ENCODE data around the gene CD300A.

The CD300A gene

GRCh38 chr17:74520016-74520434 lies 53.6 kb downstream of the CD300A start:
- Histone ChIP-seq H3K27me3 (ENCODE audit: insufficient read depth, poor library complexity, severe bottlenecking) (no peaks in the 10 kb centered on the region), H3K4me3 (replicated peaks; ENCODE audit: insufficient read depth, low read length) (no peak overlapping the region), H3K27ac (replicated peaks) (peak overlapping the region; percentile 91)
- DNase-seq (ENCODE audit: low read depth in 1 of 2, low spot score in 1 of 2), result peak; percentile 51 to 95
- TF ChIP-seq REST (IDR thresholded peaks at IDR 0.05; ENCODE audit: insufficient replicate concordance, low read depth) (no peak), SPI1 (IDR thresholded peaks at IDR 0.05; ENCODE audit: borderline replicate concordance, low read depth) (peak; percentile 84; the same call in 1 of the 2 replicates), POLR2AphosphoS5 (IDR thresholded peaks at IDR 0.05; ENCODE audit: low read depth) (peak; percentile 69), GABPA (IDR thresholded peaks at IDR 0.05; ENCODE audit: low read depth) (peak; percentile 10; the same call in 1 of the 2 replicates)
- TF ChIP-seq, protein P1, sequence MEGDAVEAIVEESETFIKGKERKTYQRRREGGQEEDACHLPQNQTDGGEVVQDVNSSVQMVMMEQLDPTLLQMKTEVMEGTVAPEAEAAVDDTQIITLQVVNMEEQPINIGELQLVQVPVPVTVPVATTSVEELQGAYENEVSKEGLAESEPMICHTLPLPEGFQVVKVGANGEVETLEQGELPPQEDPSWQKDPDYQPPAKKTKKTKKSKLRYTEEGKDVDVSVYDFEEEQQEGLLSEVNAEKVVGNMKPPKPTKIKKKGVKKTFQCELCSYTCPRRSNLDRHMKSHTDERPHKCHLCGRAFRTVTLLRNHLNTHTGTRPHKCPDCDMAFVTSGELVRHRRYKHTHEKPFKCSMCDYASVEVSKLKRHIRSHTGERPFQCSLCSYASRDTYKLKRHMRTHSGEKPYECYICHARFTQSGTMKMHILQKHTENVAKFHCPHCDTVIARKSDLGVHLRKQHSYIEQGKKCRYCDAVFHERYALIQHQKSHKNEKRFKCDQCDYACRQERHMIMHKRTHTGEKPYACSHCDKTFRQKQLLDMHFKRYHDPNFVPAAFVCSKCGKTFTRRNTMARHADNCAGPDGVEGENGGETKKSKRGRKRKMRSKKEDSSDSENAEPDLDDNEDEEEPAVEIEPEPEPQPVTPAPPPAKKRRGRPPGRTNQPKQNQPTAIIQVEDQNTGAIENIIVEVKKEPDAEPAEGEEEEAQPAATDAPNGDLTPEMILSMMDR (IDR thresholded peaks at IDR 0.05; ENCODE audit: insufficient read depth, low read length), result no peak

GRCh38 chr17:74520790-74521480 lies 54.5 kb downstream of the CD300A start:
- peak overlapping the region; percentile 91 for H3K27ac ChIP-seq (replicated peaks)
- H3K27me3 ChIP-seq (ENCODE audit: insufficient read depth, poor library complexity, severe bottlenecking), result no peaks in the 10 kb centered on the region
- peak; percentile 73 to 85 for DNase-seq (ENCODE audit: low read depth in 1 of 2, low spot score in 1 of 2)
- no peak for TF ChIP-seq REST (IDR thresholded peaks at IDR 0.05; ENCODE audit: insufficient replicate concordance, low read depth)
- no peak for TF ChIP-seq GABPA (IDR thresholded peaks at IDR 0.05; ENCODE audit: low read depth)
- peak; percentile 13; the same call in 1 of the 2 replicates for TF ChIP-seq POLR2AphosphoS5 (IDR thresholded peaks at IDR 0.05; ENCODE audit: low read depth)
- TF ChIP-seq SPI1 (IDR thresholded peaks at IDR 0.05; ENCODE audit: borderline replicate concordance, low read depth), result peak; percentile 69; the same call in 1 of the 2 replicates
- TF ChIP-seq, protein P1 (IDR thresholded peaks at IDR 0.05; ENCODE audit: insufficient read depth, low read length), result no peak
- no peak overlapping the region for H3K4me3 ChIP-seq (replicated peaks; ENCODE audit: insufficient read depth, low read length)

DNA sequence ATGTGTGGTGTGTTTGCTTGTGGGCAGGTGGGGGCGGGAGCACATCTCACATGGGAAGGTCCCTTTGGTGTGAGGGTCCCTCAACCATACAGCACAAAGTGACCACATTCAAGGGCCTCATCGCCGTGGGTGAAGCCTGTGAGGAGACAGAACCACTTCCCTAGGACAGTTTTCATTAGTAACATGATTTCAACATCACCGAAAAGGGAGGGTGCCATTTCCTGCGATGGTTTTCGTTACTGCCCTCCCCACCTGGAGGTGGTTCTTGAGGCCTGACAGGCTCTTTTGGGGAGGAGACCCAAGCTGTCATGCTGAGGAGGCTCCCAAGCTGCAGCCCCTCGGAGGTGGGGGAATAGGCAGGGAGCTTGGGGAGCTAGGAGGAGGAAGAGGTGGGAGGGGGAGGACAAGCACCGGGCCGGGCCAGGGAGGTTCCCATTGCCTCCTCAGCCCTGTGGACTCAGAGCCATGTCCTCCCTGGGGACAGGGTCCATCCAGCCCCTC lies 55.3 kb downstream of the CD300A start:
- Histone ChIP-seq H3K27me3 (ENCODE audit: insufficient read depth, poor library complexity, severe bottlenecking) (no peaks in the 10 kb centered on the region), H3K27ac (replicated peaks) (peak overlapping the region; percentile 91), H3K4me3 (replicated peaks; ENCODE audit: insufficient read depth, low read length) (no peak overlapping the region)
- DNase-seq (ENCODE audit: low read depth in 1 of 2, low spot score in 1 of 2), result peak; percentile 89 to 93
- TF ChIP-seq GABPA (IDR thresholded peaks at IDR 0.05; ENCODE audit: low read depth) (no peak), SPI1 (IDR thresholded peaks at IDR 0.05; ENCODE audit: borderline replicate concordance, low read depth) (peak; percentile 89; the same call in 1 of the 2 replicates), POLR2AphosphoS5 (IDR thresholded peaks at IDR 0.05; ENCODE audit: low read depth) (peak; percentile 77)

GRCh38 chr17:74522381-74523105 lies 56.1 kb downstream of the CD300A start:
- H3K27ac ChIP-seq (replicated peaks), result peak overlapping the region; percentile 91
- DNase-seq (ENCODE audit: low read depth in 1 of 2, low spot score in 1 of 2), result no peak
- H3K27me3 ChIP-seq (ENCODE audit: insufficient read depth, poor library complexity, severe bottlenecking), result no peaks in the 10 kb centered on the region
- H3K4me3 ChIP-seq (replicated peaks; ENCODE audit: insufficient read depth, low read length), result no peak overlapping the region
- no peak for TF ChIP-seq GABPA (IDR thresholded peaks at IDR 0.05; ENCODE audit: low read depth)
- TF ChIP-seq SPI1 (IDR thresholded peaks at IDR 0.05; ENCODE audit: borderline replicate concordance, low read depth), result no peak
- TF ChIP-seq, protein P1 (IDR thresholded peaks at IDR 0.05; ENCODE audit: insufficient read depth, low read length), result no peak
- no peak for TF ChIP-seq REST (IDR thresholded peaks at IDR 0.05; ENCODE audit: insufficient replicate concordance, low read depth)
- TF ChIP-seq POLR2AphosphoS5 (IDR thresholded peaks at IDR 0.05; ENCODE audit: low read depth), result no peak
